Stimulated activated CD8-positive, alpha-beta memory T cell treated with anti-CD3 and anti-CD28 coated beads, Interleukin-15, amount 100 ng/mL, for 1 hour (primary cell): ENCODE measurements around the gene DHFR.

ENCODE experiments used
- DNase-seq: peaks from one replicate; pipeline ENCODE4 v3.0.0-alpha.2; 2020; ENCODE audit warnings: low read depth

The DHFR gene

GRCh38 chr5:80655231-80655774 lies 520 bp upstream of the DHFR start:
- DNase-seq, result no peak

GRCh38 chr5:80654054-80654390 lies 761 bp downstream of the DHFR start:
- no peak for DNase-seq

DNA sequence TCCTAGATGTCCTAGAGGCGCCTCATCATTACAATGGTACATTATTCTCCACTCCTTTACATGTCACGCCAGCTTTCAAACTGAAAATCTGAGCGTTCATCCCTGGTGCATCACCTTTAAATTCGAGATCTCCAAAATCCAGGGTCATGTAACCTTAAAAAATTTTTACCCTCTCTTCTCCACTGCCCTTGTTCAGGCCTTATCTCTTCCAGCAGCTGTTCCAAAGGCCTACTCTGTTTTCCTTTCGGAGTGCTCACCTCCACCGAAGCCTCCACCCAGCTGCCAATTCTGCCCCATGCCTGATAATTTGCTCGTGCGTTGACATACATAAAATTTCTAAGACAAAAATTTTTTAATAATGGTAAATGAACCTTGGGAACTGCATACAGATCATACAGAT lies 1.3 kb downstream of the DHFR start:
- DNase-seq, result no peak

GRCh38 chr5:80646926-80647325 lies 7.9 kb downstream of the DHFR start:
- DNase-seq, result no peak

DNA sequence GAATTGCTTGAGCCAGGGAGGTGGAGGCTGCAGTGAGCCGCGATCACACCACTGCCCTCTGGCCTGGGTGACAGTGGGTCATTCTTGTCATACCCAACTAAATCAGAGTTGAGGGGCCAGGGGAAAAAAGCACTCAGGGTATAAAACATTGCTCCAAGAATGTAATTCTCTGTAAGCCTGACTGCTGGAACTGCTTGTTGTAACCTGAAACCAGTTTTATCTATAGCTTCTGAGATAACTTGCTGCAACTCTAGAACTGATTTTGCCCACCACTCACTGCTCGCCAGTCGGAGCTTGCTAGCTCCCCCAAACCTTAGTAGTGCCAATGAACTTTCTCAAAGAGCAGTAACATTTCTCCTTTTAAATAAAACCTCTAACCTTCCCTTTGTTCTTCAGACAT lies 9.9 kb downstream of the DHFR start:
- DNase-seq, result no peak

- no peak for DNase-seq
Observed at GRCh38 chr5:80641353-80641752, 13.4 kb downstream of the DHFR start.

GRCh38 chr5:80634193-80634592 lies 20.6 kb downstream of the DHFR start:
- DNase-seq, result no peak

DNA sequence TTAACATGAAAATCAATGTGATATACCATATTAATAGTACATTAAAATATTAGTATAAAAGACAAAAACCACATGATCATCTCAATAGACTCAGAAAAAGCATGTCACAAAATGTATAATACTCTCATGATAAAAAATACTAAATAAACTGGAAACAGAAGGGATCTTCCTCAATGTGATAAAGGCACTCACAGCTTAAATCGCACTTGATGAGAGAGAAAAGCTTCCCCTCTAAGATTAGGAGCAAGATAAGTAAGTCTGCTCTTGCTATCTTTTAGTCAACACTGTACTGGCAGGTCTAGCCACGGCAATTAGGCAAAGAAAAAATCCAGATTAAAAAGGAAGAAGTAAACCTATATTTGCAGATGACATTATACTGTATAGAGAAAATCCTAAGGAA lies 22.1 kb downstream of the DHFR start:
- DNase-seq, result no peak

- DNase-seq, result no peak
Observed at GRCh38 chr5:80631278-80632259, 23.2 kb downstream of the DHFR start.

DNA sequence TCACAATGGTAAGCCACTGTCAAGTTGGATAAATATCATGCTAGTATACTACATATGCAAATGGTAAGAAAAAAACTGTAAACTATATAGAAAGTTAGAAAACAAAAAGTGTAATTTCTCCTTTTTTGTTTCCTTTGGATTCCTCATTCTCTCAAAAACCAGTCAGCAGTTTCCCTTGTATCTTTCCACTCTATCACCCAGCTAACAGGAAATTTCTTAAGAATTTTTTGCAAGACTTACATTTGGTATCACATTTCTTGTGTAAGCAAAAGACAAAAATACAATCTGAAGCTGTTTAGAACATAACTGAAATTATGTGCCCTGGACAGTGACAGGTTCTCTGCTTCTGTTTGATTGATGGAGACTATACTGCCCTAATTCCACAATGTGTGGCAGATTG lies 25.5 kb downstream of the DHFR start:
- DNase-seq, result no peak

GRCh38 chr5:80625230-80625629 lies 29.6 kb downstream of the DHFR start:
- DNase-seq, result no peak

GRCh38 chr5:80623999-80624398 lies 30.8 kb downstream of the DHFR start:
- no peak for DNase-seq

GRCh38 chr5:80622756-80623155 lies 32.0 kb downstream of the DHFR start:
- no peak for DNase-seq

- no peak for DNase-seq
Observed at GRCh38 chr5:80620211-80620610, 34.6 kb downstream of the DHFR start.

DNA sequence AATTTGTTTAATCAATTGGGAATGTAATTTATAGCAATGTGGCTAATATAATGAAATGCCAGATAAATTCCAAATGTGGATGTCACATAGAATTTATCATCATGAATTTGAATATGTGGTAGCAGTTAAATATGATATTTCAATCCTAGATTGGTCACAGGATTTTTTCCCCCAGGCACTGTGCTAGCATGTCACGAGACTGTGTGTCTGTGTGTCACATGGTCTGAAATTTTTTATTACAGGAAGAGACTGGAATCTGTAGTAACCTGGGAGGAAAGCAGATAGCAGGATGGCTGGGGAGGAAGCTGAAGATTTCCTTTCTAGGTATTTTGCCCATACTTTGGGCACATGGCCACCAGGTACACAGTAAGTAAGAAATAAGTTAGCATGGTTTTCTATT lies 35.7 kb downstream of the DHFR start:
- no peak for DNase-seq

- DNase-seq, result no peak
Observed at GRCh38 chr5:80618438-80618837, 36.3 kb downstream of the DHFR start.

DNA sequence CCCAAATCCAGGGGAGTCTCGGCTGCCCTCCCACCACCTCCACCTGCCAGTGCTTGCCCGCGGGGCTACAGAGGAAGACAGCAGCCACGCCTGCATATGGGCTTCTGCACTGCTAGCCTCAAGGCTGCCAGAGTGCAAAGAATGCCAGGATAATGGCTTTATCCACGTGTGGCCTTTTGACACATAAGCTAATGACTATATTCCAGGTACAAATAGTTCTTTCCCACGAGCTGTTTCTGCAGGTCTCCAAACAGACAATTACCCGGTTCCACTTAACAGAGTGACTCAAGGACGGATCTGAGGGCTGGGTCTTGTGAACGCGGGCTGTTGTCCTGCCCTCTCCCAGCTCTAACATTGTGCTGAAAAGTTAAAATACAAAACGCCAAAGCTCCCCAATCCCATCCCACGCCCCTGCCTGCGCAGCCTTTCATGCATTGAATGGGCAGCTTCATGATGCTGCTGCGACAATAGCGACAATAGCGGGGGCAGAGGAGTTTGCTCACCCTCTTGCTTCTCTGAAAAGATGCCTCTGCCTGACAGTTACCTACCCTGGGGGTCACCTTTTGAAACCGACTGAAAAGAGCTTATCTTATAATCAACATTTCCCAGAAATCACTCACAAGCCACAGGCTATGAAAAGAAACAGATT lies 39.4 kb downstream of the DHFR start:
- no peak for DNase-seq

DNA sequence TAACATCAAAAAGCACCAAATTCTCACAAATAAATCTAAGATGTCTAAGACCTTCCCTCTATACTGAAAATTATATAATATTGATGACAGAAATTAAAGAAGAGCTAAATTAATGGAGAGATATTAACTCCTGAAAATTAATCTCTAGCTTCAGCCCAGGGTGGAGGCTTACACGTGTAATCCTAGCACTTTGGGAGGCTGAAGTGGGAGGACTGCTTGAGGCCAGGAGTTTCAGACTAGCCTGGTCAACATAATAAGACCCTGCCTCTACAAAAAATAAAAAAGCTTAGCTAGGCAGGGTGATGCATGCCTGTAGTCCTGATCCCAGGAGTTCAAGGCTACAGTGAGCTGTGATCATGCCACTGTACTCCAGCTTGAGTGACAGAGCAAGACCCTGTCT lies 45.1 kb downstream of the DHFR start:
- DNase-seq, result no peak

GRCh38 chr5:80608731-80609130 lies 46.1 kb downstream of the DHFR start:
- DNase-seq, result no peak

GRCh38 chr5:80607832-80608231 lies 47.0 kb downstream of the DHFR start:
- DNase-seq, result no peak

DNA sequence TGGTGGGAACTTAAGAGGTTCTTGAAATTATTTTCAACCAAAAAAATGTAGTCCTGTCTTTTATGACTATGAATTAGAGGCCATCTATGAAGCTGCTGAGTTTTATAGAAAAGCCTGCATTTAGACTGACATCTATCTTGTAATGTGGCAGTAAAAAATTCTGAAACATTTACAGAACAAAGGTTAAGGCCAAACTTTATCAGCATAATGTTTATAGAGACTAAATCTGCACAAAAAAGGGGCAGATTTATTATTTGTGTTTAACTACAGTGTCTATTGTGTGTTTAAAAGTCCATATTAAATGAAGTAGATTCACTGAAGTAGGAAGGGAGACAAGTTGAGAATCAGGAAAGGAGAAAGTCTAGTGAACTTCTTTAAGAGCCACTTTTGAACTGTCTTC lies 47.4 kb downstream of the DHFR start:
- no peak for DNase-seq

DNA sequence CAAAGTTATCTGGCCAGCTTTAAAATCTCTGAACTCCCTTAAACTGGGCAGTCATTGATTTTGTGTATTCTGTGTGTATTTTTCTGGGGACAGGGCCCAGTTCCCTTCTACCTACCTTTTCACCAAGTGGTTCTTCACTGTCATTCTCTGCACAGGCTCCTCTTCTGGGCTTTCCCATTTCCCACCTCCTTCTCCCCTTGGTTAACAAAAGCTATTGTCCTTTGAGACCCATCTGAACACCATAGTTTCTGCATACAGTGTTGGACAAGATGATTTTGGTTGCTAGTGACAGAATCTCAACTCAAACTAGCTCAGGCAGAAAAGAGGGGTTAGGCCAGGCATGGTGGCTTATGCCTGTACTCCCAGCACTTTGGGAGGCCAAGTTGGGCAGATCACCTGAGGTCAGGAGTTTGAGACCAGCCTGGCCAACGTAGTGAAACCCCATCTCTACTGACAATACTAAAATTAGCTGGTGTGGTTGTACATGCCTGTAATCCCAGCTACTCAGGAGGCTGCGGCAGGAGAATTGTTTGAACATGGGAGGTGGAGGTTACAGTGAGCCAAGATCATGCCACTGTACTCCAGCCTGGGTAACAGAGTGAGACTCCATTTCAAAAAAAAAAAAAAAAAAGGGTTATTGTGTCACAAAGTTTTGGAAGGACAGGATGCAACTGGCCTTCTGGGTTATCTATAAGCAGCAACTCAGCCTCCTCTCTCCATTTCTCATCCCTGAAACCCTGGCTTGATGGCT lies 53.7 kb downstream of the DHFR start:
- DNase-seq, result no peak

DNA sequence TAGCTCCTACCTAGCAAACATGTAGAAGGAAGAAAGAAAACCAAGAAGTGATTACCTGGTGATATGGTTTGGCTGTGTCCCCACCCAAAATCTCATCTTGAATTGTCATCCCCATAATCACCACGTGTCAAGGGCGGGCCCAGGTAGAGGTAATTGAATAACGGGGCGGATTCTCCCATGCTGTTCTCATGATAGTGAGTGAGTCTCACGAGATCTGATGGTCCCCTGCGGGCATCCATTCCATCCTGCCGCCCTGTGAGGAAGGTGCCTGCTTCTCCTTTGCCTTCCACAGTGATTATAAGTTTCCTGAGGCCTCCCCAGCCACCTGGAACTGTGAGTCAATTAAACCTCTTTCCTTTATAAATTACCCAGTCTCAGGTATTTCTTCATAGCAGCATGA lies 57.3 kb downstream of the DHFR start:
- no peak for DNase-seq
